SK-N-DZ (cell line): ENCODE results near the gene LMBR1.
"Not testable (repeated sequence)": the region's sequence is repeated elsewhere in the genome, so short reads cannot be mapped to it uniquely, and the experiment has no call there.

Experiments
- DNase-seq: peaks from one replicate; pipeline ENCODE4 v3.0.0-alpha.2; 2015; ENCODE audit warnings: low spot score

Gene LMBR1

DNA sequence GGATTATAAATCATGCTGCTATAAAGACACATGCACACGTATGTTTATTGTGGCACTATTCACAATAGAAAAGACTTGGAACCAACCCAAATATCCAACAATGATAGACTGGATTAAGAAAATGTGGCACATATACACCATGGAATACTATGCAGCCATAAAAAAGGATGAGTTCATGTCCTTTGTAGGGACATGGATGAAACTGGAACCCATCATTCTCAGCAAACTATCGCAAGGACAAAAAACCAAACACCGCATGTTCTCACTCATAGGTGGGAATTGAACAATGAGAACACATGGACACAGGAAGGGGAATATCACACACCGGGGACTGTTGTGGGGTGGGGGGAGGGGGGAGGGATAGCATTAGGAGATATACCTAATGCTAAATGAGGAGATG, 89.3 kb downstream of the LMBR1 start:
- DNase-seq: not testable (repeated sequence)

DNA sequence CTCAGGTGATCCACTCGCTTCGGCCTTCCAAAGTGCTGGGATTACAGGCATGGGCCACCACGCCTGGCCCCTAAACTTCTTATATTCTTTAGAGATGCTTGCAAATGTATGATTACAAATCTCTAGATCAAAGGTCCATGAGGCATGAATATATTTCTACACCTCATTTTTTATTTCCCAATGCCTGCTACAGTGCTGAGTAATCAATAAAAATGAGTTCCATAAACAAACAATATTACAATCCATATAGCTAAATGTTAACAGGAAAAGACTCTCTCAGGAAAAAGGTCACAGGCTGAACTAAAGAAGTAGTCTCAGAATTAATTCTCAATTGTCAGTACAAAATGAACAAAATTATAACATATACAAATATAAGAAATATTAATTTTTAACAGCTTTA, 90.8 kb downstream of the LMBR1 start:
- DNase-seq: no peak

DNA sequence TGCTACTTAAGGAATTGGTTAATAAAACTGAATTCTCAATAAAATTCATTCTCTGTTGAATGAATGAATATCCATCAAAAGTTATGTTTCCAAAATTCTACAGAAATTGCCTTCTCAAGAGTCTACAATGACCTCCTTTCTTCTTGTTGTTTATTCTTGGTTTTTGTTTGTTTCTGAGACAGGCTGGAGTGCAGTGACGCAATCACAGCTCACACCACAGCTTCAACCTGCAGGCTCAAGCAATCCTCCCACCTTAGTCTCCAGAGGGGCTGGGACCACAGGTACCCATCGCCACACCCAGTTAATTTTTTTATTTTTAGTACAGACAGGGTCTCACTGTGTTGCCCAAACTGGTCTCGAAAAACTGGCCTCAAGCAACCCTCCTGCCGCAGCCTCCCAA, 97.6 kb downstream of the LMBR1 start:
- DNase-seq: no peak

DNA sequence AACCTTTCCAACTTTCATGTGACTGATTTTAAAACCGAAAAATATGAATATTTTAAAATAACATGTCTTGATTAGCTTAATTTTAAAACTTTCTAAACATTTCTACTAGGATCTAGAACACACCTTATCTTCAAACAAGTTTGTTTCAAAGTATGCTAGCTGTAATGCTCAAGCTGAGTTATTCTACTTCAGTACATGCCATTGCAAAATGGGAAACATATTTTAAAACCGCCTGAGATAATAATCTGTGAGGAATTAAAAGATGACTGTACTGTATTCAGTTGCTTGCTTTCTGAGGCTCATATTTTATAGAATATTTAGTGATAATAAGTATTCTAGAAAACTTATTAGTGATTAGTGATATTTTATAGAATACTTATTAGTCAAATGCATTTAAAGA, 99.6 kb downstream of the LMBR1 start:
- no peak for DNase-seq

DNA sequence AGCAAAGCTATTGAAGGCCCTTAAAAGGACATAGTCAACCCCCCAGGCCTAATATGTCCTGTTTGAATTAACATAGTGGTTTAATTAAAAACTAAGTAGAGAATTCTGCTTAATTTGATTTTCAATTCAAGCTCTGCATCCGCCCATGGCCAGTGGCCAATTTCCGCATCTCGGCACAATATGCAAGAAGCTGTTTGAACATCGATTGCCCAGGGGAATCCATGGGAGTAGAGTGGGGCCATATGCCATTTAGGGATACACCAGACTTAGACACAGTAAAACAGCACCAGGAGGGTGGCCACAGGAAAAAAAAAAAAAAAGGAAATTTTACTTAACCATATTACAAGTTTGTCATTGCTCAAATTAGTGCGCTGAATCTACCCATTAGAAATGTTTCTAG, 100.4 kb downstream of the LMBR1 start:
- no peak for DNase-seq

DNA sequence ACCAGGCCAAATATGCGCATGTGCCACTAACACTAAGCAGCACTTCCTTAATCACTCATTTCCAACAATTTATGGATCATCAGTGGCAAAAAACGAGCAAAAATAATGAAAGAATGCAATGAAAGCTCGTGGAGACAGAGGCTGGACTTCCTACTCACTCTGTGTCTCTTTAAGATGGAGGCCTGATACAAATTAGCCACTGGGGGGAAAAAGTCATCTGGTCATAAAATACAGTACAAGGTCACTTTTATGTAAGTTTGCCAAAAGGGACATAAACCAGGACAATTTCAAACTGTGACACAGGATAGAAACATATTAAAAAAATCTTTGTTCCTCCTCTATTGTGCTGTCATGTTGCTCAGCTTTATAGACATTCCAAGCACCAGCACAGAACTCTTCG, 101.7 kb downstream of the LMBR1 start:
- DNase-seq: no peak

DNA sequence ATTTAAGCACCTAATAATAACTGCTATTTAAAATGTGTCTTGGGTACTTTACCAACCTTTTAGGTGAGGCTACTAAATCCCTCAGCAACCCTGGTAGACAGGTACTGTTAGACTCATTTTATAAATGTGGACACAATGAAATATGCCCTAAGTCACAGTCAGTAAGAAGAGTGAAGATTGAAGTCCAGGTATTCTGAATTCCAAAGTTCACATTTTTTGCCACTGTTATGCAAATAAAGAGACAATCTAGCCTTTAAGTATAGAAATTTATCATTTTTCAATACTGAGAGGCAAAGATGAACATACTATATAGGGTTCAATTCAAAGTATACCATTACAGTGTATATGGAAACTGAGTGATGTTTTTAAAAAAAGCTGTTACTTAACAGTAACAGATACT, 102.7 kb downstream of the LMBR1 start:
- DNase-seq: no peak

DNA sequence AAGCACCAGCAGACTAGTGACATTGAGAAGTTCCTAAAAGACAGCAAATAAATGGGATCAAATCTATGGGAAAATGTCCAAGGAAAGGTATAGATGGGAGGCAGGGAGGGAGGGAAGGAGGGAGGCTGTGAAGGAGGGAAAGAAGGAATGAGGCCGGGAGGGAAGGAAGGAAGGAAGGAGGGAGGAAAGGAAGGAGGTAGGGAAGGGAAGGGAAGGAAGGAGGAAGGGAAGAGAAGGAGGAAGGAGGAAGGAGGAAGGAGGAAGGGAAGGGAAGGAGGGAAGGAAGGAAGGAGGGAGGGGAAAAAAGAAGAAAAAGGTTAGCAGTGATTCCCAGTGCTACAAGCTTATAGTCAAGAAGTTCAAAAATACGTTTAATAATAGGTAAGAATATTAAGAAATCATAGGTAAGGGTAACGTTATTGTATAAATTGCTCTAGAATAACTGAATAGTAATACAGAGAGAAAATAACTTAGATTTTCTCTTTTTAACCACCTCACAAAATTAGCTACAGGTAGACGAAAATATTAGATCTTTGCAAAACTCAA, 106.9 kb downstream of the LMBR1 start:
- DNase-seq: no peak

DNA sequence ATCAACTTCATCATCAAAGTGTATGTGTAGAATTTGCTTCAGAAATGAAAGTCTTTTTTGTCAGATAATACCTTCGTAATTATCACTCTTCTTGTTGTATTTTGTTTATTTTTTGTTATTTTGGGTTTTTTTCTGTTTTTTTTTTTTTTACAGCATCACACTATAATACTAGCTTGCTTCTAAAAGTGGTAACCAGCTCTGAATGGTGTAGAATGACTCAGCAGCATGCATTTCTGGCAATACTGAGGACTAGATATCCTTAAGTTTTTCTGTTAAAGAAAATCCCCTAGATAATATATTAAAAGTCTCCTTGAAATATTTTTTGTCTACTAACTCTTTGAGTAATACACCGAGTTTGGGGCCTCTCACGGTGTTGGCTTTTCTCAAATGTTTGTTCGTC, 109.1 kb downstream of the LMBR1 start:
- DNase-seq: no peak

DNA sequence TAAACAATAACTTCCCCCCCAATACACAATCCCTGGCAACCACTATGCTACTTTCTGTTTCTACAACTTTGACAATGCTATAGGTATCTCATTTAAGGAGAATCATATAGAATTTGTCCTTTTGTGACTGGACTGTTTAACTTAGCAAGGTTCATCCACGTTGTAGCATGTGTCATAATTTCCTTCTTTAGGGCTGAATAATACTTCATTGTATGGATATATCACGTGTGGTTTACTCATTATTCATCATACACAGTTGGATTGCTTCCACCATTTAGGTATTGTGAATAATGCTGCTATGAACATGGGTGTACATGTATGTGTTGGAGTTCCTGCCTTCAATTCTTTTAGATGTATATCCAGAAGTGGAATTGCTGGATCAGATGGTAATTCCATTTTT, 111.0 kb downstream of the LMBR1 start:
- no peak for DNase-seq

DNA sequence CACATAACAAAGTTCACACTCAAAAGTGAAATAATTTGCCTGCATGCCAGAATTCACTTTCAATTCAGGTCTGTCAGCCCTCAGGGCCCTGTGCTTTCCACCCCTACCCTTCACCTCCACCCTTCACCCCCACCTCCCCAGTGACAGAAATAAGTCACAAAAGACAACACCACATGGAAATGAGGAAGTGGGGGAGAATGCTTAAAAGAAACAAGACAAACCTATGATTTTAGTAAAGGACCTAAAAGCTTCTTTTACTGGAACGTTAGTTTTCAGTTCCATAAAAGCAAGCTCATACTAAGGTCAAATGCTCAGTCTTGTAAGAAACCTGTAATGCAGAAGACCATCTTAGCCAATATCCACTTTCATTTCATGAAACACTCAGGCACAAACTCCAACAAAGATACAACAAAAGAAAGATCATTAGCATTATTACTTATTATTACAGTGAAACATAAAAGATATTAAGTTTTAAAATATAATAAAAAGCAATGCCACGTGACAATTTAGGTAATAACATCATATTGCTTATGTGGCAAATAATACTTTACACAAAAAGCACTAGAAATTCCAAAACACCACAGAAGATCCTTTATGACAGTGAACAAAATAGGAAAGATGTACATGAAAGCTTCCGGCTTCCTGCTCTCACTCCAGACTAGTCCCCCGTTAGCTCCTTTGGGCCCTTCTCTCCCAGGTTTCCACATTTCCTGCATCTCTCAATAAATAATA, 112.1 kb downstream of the LMBR1 start:
- DNase-seq: no peak

DNA sequence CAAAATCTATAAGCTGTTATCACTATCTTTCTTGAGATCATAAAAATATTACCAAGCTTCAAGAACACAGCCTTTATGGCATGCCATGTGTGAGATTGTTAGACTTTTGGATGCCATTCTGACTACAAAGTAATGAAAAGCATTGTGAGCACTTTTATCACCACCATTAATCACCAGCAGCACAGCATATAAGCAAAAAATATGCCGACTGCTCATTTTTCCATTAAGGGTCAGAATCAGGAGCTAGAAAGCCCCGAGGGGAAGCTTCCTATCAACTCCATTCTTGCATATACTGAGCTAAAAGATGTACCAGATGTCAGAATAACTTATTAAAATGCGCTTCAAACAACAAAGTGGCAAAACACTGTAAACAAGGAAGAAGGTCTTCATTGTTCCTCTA, 114.3 kb downstream of the LMBR1 start:
- DNase-seq: no peak

DNA sequence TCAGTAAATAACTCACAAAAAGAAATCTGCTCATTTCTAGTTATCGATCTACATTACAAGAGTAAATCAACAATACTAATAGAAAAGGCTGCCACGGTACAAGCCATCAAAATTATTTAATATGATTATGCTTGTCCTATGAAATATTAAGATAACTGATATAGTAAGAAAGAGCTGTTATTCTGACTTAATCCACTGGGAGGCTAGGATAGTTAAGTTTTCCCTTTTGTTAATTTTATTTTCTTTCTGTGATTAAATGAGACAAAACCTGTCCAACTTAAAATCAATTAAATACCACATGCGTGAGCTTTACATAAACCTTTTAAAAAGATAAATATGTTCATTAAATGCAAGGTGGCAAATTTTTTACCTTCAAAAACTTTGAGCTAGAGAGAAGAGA, 114.8 kb downstream of the LMBR1 start:
- no peak for DNase-seq

DNA sequence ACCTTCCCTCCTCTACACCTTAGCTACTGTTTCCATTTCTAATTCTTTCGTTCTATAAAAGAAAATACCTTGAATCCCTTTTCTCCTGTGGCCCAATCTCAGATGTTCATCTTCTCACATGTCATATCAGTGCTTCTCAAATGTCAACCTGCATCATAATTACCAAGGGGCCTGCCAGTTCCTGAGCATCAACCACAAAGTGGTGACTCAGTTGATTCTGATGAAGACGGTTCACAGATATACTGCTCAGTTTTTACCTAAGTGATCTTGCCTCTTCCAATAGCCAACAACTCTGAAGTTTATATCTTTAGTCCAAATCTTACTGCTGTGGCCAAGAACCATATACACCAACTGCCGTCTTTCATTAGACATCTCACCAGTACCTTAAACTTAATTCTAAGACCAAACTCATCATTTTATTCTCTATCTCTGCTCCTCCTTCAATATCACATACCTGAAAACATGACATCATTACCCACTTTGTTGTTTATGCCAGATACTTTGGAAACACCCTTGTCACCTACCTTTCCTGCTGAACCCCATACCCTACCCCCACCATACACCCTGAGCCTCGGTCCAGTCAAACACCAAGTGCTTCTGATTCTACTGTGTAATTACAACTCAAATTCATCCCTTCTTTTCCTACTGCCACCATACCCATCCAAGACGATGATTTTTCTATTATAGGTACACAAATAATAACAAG, 115.5 kb downstream of the LMBR1 start:
- DNase-seq: no peak

DNA sequence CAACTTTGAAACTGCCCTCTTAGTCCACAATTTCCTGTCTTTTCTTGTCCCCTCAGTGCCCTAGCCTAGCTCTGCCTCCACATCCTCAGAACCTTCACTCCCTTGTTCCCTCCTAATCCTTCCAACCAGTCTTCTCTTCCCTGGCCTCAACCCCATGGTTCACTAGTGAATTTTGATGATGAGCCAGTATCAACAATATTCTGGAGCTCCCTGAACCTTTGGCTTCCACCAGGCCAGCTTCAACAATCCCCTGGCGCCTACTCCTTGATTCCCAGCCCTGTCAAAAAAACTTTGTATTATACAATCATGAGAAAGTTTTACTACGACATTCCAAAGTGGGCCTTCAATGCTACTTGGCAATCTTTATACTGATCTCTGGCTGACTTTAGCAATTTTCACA, 116.5 kb downstream of the LMBR1 start:
- no peak for DNase-seq

DNA sequence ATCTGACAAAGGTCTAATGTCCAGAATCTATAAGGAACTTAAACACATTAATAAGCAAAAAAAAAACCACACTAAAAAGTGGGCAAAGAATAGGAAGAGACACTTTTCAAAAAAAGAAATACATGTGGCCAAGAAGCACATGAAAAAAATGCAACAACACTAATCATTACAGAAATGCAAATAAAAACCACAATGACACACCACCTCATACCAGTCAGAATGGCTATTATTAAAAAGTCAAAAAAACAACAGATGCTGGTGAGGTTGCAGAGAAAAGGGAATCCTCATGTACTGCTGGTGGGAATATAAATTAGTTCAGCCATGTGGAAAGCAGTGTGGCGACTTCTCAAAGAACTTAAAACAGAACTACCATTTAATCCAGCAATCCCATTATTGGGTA, 119.0 kb downstream of the LMBR1 start:
- no peak for DNase-seq

DNA sequence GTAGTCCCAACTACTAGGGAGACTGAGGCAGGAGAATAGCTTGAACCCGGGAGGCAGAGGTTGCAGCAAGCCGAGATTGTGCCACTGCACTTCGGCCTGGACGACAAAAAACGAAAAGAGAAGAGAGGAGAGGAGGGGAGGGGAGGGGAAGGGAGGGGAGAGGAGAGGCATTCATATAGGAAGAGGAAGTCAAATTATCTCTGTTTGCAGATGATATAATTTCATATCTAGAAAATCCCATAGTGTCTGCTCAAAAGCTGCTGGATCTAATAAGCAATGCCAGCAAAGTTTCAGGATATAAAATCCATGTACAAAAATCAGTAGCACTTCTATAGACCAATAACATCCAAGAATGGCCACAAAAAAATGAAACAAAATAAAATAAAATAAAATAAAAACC, 120.3 kb downstream of the LMBR1 start:
- DNase-seq: no peak

DNA sequence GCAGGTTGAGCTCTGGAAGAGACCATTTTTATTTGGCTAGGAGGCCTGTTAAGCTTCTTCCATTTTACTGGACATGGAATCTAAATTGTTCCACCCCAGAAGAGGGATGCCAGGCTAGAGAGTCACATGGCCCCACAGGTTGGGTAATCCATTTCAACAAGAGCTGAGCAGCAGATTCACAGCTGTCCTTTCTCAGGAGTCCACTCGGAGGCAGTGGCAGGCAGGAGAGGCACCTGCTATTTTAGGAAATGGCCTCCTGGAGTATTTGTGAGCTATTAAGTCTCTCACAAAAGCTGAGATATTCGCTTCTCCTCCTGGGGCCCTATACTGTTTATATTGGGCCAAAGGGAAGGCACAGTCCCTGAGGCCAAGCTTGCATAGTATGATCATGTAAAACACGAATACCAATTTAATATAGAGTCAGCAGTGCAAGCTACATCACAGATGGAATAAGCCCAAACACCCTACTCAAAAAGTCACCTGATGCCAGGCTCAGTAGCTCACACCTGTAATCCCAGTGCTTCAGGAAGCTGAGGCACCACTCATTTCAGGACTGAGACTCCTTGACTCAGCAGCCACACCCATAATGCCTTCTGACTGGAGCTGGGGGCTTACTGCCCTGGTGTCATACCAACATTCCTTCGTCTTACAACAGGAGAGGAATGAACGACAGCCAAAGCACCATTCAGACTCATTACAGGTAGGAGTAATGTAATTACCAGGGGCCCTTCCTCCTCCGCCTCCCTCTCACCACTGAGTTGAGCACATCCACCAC, 124.1 kb downstream of the LMBR1 start:
- no peak for DNase-seq

DNA sequence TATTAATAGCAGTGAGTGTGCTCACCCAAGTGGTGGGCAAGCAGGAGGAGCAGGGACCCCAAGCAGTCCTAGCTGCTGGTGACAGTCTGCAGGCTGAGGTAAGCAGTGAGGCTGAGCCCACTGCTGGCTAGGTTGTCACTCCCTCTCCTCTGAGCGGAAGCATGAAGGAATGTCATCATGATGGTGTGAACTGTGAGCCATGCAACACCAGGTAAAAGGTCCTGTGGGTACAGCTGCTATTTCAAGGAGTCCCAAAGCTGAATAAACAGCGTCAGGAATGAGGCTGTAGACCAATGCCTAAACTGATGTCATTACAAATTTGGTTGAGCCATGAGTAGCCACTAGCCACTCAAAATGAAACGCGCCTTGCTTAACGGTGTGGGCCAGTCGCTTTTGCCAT, 126.3 kb downstream of the LMBR1 start:
- DNase-seq: no peak

DNA sequence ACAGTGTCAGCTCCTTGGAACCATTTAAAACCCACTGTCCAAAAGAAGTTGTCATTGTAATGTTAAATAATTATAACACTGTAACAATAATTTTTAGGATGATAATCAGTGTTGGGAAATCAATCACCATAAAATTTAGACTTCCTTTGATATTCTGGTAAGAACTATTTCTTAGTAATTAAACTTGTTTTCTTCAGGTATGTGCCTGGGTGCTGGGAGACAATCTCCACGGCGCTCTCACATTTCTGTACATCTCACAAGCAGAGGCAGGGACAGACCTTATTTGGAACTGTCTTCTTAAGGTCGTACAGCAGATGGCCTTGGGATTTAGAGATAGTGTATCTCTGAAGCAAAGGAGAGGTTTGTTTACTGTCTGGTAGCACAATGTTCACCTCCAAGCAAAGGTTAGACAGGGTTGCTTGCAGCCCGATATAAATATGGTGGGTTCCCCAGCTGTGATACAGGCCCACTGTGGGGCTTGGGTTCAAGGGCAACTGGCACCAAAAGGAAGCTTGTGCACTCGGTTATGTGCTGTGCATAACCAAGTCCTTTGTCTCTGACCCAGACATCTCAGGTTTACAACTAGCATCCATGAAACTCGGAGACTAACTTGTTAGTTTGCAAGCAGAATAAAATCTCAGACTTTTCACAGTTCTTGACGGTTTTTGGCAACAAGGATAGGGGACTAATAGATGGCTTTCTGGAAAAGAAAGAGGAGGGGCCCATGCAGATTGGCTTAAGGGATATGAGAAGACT, 126.9 kb downstream of the LMBR1 start:
- DNase-seq: no peak

DNA sequence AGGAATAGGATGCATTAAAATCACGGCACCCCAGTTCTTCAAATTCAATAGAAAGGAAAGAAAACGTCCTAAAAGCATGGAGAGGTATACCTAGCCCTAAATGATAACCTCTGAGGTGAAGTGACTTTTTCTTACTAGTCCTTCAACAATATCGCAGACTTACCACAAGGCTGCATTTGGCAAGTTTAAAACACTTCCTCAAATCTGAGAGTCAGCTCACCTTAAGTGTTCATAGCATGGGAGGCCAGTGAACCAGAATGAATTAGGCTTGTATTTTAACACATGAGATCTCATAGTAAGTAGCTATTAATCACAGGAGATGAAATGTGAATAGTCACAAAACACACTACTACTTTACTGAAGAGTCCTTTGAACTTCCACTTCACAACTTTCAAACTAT, 128.2 kb downstream of the LMBR1 start:
- no peak for DNase-seq
